Lung (tissue), 12 donors: ENCODE results near the gene AMDHD2. TPM values are rescaled to one million over a fixed set of nuclear protein-coding genes. Genes with fewer than 3 reads are reported as not detected.

Source experiments
- ATAC-seq: fragments of 200-7000 bp; cut with Tn5 transposase; one replicate; pipeline ENCODE4 v1.9.1; 2020; ENCODE audit warnings: moderate number of reproducible peaks; ENCODE audit not compliant: insufficient read depth, low FRiP score
- DNase-seq, 3 donors: peaks; one replicate each; pipeline ENCODE4 v3.0.0-alpha.2; 2013 to 2017
- H3K27ac ChIP-seq, 2 donors: one replicate each; pipeline ENCODE4 v1.5.1; 2013; ENCODE audit warnings: mild to moderate bottlenecking in 2 of 2, moderate library complexity in 2 of 2, control low read depth in 1 of 2, inconsistent platforms in 1 of 2, low read depth in 1 of 2, low read length in 1 of 2
- H3K27me3 ChIP-seq, 3 donors: one replicate each; pipeline ENCODE4 v1.5.1; 2013; ENCODE audit warnings: low read length in 2 of 3; ENCODE audit not compliant: control insufficient read depth in 3 of 3, insufficient read depth in 3 of 3
- H3K36me3 ChIP-seq, 4 donors: one replicate each; pipeline ENCODE4 v1.5.1; 2013; ENCODE audit warnings: low read length in 4 of 4, mild to moderate bottlenecking in 1 of 4, moderate library complexity in 1 of 4; ENCODE audit not compliant: control insufficient read depth in 4 of 4, insufficient read depth in 4 of 4
- H3K4me1 ChIP-seq, 5 donors: one replicate each; pipeline ENCODE4 v1.5.1; 2013; ENCODE audit warnings: low read length in 5 of 5, mild to moderate bottlenecking in 2 of 5, moderate library complexity in 1 of 5; ENCODE audit not compliant: control insufficient read depth in 5 of 5, insufficient read depth in 5 of 5
- H3K4me3 ChIP-seq: one replicate; pipeline ENCODE4 v1.5.1; 2013; ENCODE audit warnings: mild to moderate bottlenecking, control low read depth, moderate library complexity
- H3K9ac ChIP-seq, 2 donors: one replicate each; pipeline ENCODE4 v1.5.1; 2013; ENCODE audit warnings: low read length in 2 of 2, control low read depth in 1 of 2; ENCODE audit not compliant: insufficient read depth in 1 of 2
- H3K9me3 ChIP-seq, 4 donors: one replicate each; pipeline ENCODE4 v1.5.1; 2013; ENCODE audit warnings: low read length in 3 of 4, mild to moderate bottlenecking in 1 of 4, moderate library complexity in 1 of 4; ENCODE audit not compliant: control insufficient read depth in 4 of 4, insufficient read depth in 3 of 4
- WGBS, 2 donors: extraction: QIAGEN DNeasy Blood & Tissue Kit; methylation state at CpG; one replicate each; pipeline ENCODE4 v1.1.7; 2013; 5-methylcytosine and 5-hydroxymethylcytosine counted together
- polyA plus RNA-seq, 2 donors: library from polyadenylated mRNA; stranded (reverse); fragments of 200-250 nt; gene quantifications; one replicate each; pipeline ENCODE4 v1.2.1, GENCODE V29; 2013
- total RNA-seq, 2 donors: library from RNA; depleted of rRNA in 1 of 2; stranded (reverse); fragments of >200 nt in 1 of 2; gene quantifications; one replicate each; pipeline ENCODE4 v1.2.1, GENCODE V29; 2014 to 2021
- TF ChIP-seq, protein P1 (sequence below): IDR thresholded peaks from 2 replicates; pipeline ENCODE4 v1.5.1; 2012; ENCODE audit warnings: mild to moderate bottlenecking; ENCODE audit errors: control extremely low read depth, extremely low read depth
- donor health status: control.
- donor health status: control.
- donor health status: Bipolar disorder and iron deficiency.
- donor health status: healthy.
- donor health status: DM: yes; HTN: yes; CAD: no.

Gene AMDHD2
- total and polyA plus RNA-seq, 4 donors = 27.2 to 60.4 (median 51.9) TPM

DNA sequence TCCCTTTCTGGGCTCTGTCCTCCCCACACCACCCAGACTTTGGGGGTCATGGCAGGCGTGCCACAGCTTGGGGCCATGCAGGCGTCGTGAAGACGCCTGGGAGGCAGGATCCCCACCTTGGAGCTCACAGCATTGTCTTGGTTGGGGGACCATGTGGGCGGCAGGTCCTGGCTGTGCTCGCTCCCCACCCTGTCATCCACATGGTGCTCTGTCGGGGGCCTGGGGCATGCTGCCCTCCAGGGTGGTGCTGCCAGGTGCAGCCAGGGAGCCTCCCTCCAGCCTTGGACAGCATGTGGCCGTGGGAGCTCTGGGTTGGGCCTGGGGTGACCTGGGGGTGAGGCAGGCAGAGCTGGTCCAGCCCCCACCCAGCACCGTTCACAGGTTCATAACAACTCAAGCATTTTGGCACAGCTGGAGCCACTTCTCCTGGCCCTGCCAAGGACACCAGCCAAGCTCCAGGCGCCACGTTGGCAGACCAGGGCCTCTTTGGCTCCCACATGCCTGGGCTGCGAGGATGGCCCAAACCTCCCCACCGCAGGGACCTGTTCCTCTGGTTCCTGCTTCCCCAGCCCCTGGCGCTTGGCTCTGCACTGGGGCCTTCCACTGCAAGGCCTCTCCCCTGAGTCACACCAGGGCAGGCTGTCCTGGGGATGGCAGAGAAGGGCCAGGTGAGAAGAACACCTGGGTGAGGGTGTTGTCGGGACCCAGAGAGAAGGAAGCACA, 21.5 kb upstream of the AMDHD2 start:
- H3K4me3 ChIP-seq = no peak overlapping the region
- no peak for DNase-seq
- TF ChIP-seq, protein P1, sequence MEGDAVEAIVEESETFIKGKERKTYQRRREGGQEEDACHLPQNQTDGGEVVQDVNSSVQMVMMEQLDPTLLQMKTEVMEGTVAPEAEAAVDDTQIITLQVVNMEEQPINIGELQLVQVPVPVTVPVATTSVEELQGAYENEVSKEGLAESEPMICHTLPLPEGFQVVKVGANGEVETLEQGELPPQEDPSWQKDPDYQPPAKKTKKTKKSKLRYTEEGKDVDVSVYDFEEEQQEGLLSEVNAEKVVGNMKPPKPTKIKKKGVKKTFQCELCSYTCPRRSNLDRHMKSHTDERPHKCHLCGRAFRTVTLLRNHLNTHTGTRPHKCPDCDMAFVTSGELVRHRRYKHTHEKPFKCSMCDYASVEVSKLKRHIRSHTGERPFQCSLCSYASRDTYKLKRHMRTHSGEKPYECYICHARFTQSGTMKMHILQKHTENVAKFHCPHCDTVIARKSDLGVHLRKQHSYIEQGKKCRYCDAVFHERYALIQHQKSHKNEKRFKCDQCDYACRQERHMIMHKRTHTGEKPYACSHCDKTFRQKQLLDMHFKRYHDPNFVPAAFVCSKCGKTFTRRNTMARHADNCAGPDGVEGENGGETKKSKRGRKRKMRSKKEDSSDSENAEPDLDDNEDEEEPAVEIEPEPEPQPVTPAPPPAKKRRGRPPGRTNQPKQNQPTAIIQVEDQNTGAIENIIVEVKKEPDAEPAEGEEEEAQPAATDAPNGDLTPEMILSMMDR = no peak
- peaks cover 5 to 51% (median 10%) of the 10 kb centered on the region in 5 donors for H3K4me1 ChIP-seq
- H3K27me3 ChIP-seq = no peaks in the 10 kb centered on the region
- H3K9ac ChIP-seq = no peak overlapping the region
- peak overlapping the region in 1 of 2 donors; percentile 21 for H3K27ac ChIP-seq
- ATAC-seq = no peak
- no peaks in the 10 kb centered on the region for H3K9me3 ChIP-seq
- 76 to 85% methylated on average over 15 of the region's 15 CpGs for WGBS, 2 donors
- H3K36me3 ChIP-seq = peaks cover 0 to 32% (median 17%) of the 10 kb centered on the region in 4 donors

DNA sequence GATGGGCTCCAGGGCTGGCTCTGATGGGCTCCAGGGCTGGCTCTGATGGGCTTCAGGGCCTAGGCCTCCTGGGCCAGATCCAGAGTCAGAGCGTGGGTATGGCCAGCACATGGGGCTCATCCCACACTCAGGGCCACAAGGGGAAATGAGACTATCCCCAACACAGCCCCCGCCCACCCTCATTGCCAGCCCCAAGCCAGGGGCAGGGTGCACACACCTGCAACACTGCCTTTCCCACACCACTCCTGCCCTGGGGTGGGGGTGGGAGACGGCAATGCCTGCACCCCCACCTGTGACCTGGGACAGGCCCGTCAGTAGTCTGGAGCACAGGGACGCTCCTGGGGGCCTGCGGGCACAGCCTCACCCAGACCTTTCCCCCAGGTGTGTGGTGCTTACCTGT, 20.7 kb upstream of the AMDHD2 start:
- Histone ChIP-seq H3K4me1 (peaks cover 5 to 51% (median 10%) of the 10 kb centered on the region in 5 donors), H3K27me3 (no peaks in the 10 kb centered on the region), H3K27ac (peak overlapping the region in 1 of 2 donors; percentile 21), H3K9ac (no peak overlapping the region), H3K36me3 (peaks cover 0 to 32% (median 17%) of the 10 kb centered on the region in 4 donors), H3K4me3 (no peak overlapping the region), H3K9me3 (no peaks in the 10 kb centered on the region)
- no peak for ATAC-seq
- WGBS, 2 donors = 91 to 93% methylated on average over 6 of the region's 6 CpGs
- TF ChIP-seq, protein P1 = no peak
- no peak for DNase-seq

DNA sequence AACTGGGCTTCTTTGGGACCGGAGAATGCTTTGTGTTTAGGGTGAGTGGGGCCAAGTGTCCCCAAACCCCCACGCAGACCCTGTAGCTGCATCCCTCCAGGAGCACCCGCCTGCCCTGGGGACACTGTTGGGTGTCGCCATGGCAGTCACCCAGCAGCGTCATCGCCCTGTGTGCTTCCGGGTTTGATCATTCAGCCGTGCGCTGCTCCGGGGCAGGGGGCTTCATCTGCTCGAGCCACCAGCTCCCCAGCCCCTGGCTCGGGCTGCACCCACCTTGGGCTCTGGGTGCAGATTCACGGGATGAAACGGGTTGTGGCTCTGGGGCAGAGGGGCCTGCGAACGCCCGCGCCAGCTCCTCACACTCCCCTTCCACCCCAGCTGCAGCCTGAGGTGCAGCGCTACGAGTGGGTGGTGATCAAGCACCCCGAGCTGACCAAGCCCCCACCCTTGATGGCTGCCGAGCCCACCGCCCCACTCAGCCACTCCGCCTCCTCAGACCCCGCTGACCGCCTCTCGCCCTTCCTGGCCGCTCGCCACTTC, 20.2 kb upstream of the AMDHD2 start:
- no peaks in the 10 kb centered on the region for H3K27me3 ChIP-seq
- DNase-seq = peak in 1 of 3 donors; percentile 3
- no peak overlapping the region for H3K27ac ChIP-seq
- ATAC-seq = no peak
- H3K9ac ChIP-seq = no peak overlapping the region
- TF ChIP-seq, protein P1 = no peak
- H3K36me3 ChIP-seq = peaks cover 0 to 32% (median 17%) of the 10 kb centered on the region in 4 donors
- H3K9me3 ChIP-seq = no peaks in the 10 kb centered on the region
- 93 to 95% methylated on average over 29 of the region's 29 CpGs for WGBS, 2 donors
- H3K4me3 ChIP-seq = no peak overlapping the region
- H3K4me1 ChIP-seq = peaks cover 5 to 51% (median 10%) of the 10 kb centered on the region in 5 donors
